Panc1 (cell line): ENCODE measurements around the gene STRADA.

Source experiments
- POLR2AphosphoS5 ChIP-seq: IDR thresholded peaks from 2 replicates; pipeline ENCODE4 v1.6.1; 2012; ENCODE audit warnings: mild to moderate bottlenecking, low read depth, low read length, moderate library complexity
- SIN3A ChIP-seq: IDR thresholded peaks from 2 replicates; pipeline ENCODE4 v1.6.1; 2012; ENCODE audit warnings: low read depth, mild to moderate bottlenecking, low read length, moderate library complexity, borderline replicate concordance; ENCODE audit not compliant: insufficient read depth
- TF ChIP-seq, protein P1 (sequence below): fragments of 450-650 bp; IDR thresholded peaks from 2 replicates; pipeline ENCODE4 v1.5.1; 2017; ENCODE audit warnings: mild to moderate bottlenecking
- TF ChIP-seq, protein P2 (sequence below), 2 experiments: IDR thresholded peaks; 2 replicates each; pipeline ENCODE4 v1.6.1; 2011 to 2012; ENCODE audit warnings: low read depth in 2 of 2, control low read depth in 1 of 2, low read length in 1 of 2, mild to moderate bottlenecking in 1 of 2, moderate library complexity in 1 of 2; ENCODE audit not compliant: insufficient read depth in 1 of 2

GRCh38 chr17:63659850-63660249, 81.7 kb downstream of the STRADA start:
- TF ChIP-seq, protein P1, sequence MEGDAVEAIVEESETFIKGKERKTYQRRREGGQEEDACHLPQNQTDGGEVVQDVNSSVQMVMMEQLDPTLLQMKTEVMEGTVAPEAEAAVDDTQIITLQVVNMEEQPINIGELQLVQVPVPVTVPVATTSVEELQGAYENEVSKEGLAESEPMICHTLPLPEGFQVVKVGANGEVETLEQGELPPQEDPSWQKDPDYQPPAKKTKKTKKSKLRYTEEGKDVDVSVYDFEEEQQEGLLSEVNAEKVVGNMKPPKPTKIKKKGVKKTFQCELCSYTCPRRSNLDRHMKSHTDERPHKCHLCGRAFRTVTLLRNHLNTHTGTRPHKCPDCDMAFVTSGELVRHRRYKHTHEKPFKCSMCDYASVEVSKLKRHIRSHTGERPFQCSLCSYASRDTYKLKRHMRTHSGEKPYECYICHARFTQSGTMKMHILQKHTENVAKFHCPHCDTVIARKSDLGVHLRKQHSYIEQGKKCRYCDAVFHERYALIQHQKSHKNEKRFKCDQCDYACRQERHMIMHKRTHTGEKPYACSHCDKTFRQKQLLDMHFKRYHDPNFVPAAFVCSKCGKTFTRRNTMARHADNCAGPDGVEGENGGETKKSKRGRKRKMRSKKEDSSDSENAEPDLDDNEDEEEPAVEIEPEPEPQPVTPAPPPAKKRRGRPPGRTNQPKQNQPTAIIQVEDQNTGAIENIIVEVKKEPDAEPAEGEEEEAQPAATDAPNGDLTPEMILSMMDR: no peak
- no peak for TF ChIP-seq POLR2AphosphoS5
- TF ChIP-seq, protein P2, sequence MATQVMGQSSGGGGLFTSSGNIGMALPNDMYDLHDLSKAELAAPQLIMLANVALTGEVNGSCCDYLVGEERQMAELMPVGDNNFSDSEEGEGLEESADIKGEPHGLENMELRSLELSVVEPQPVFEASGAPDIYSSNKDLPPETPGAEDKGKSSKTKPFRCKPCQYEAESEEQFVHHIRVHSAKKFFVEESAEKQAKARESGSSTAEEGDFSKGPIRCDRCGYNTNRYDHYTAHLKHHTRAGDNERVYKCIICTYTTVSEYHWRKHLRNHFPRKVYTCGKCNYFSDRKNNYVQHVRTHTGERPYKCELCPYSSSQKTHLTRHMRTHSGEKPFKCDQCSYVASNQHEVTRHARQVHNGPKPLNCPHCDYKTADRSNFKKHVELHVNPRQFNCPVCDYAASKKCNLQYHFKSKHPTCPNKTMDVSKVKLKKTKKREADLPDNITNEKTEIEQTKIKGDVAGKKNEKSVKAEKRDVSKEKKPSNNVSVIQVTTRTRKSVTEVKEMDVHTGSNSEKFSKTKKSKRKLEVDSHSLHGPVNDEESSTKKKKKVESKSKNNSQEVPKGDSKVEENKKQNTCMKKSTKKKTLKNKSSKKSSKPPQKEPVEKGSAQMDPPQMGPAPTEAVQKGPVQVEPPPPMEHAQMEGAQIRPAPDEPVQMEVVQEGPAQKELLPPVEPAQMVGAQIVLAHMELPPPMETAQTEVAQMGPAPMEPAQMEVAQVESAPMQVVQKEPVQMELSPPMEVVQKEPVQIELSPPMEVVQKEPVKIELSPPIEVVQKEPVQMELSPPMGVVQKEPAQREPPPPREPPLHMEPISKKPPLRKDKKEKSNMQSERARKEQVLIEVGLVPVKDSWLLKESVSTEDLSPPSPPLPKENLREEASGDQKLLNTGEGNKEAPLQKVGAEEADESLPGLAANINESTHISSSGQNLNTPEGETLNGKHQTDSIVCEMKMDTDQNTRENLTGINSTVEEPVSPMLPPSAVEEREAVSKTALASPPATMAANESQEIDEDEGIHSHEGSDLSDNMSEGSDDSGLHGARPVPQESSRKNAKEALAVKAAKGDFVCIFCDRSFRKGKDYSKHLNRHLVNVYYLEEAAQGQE (IDR thresholded peaks at IDR 0.05; ENCODE audit: insufficient read depth in 1 of 2, low read depth in 2 of 2, low read length in 1 of 2): no peak
- TF ChIP-seq SIN3A: no peak
